Body of pancreas (tissue), 4 donors: ENCODE results near the gene SH2D7. TPM values are rescaled to one million over a fixed set of nuclear protein-coding genes. Genes with fewer than 3 reads are reported as not detected.

ENCODE experiments used
- ATAC-seq: fragments of 150-250 bp; one replicate; pipeline ENCODE4 v1.9.1; 2016
- DNase-seq, 4 donors: peaks; one replicate each; pipeline ENCODE4 v3.0.0-alpha.2; 2019
- H3K27ac ChIP-seq, 4 donors: fragments of 200-600 bp; sonication (generic); 1 replicate in 3 of 4; 2 replicates in 1 of 4; pipeline versions ENCODE4 v1.5.1 to v1.6.1; 2016 to 2019; ENCODE audit warnings: mild to moderate bottlenecking in 1 of 4, mixed read lengths in 1 of 4, moderate library complexity in 1 of 4
- H3K27me3 ChIP-seq, 2 donors: fragments of 200-600 bp; sonication (generic); one replicate each; pipeline ENCODE4 v1.6.0; 2016; ENCODE audit warnings: mild to moderate bottlenecking in 1 of 2
- H3K36me3 ChIP-seq, 2 donors: fragments of 200-600 bp; sonication (generic); replicated peaks in 1 of 2; 2 replicates each; pipeline ENCODE4 v1.5.1; 2016; ENCODE audit warnings: low read depth in 2 of 2; ENCODE audit not compliant: insufficient read depth in 1 of 2
- H3K4me1 ChIP-seq: fragments of 200-600 bp; sonication (generic); one replicate; pipeline ENCODE4 v1.6.0; 2016
- H3K4me3 ChIP-seq, 2 donors: fragments of 200-600 bp; sonication (generic); 1 replicate in 1 of 2; 2 replicates in 1 of 2; pipeline ENCODE4 v1.5.1; 2016 to 2019
- H3K9me3 ChIP-seq, 3 donors: fragments of 200-600 bp; sonication (generic); 1 replicate in 2 of 3; 2 replicates in 1 of 3; pipeline ENCODE4 v1.5.1; 2016
- CTCF ChIP-seq, 7 experiments: fragments of 450-650 bp in 4 of 7; fragments of 200-600 bp in 3 of 7; sonication (generic) in 3 of 7; IDR thresholded peaks; one replicate each; pipeline ENCODE4 v1.5.1; 2016 to 2019; ENCODE audit warnings: antibody characterized with exemption in 7 of 7
- POLR2A ChIP-seq, 3 donors: fragments of 450-650 bp; IDR thresholded peaks; one replicate each; pipeline ENCODE4 v1.6.1; 2016; ENCODE audit warnings: antibody characterized with exemption in 3 of 3, mild to moderate bottlenecking in 2 of 3
- WGBS, 2 donors: methylation state at CpG; one replicate each; pipeline ENCODE4 v1.1.5; 2017; 5-methylcytosine and 5-hydroxymethylcytosine counted together
- intact Hi-C: fragments of 100-400 bp; cut with DNase I; formaldehyde crosslinking; loops from one replicate; pipeline ENCODE4 v1.15.1; 2023
- total RNA-seq, 2 donors: library from RNA; depleted of rRNA; stranded (reverse); fragments of >200 nt; gene quantifications; one replicate each; pipeline ENCODE4 v1.1.0, GENCODE V29; 2016

The SH2D7 gene
- total RNA-seq, 2 donors from 2014 or later = not detected

GRCh38 chr15:78047761-78048627, 44.4 kb upstream of the SH2D7 start:
- no peaks in the 10 kb centered on the region for H3K9me3 ChIP-seq
- H3K27me3 ChIP-seq = no peaks in the 10 kb centered on the region
- DNase-seq (peak in 2 of 4 donors; percentile 28 to 50), ATAC-seq (no peak)
- H3K4me1 ChIP-seq = peaks cover 55% of the 10 kb centered on the region
- no peak overlapping the region for H3K4me3 ChIP-seq
- H3K36me3 ChIP-seq = peaks cover 4 to 5% of the 10 kb centered on the region in 2 donors
- TF ChIP-seq CTCF (IDR thresholded peaks at IDR 0.05) (no peak), POLR2A (IDR thresholded peaks at IDR 0.05) (no peak)
- intact Hi-C loops = no loop called here
- peak overlapping the region in 2 of 4 donors; percentile 41 to 52 for H3K27ac ChIP-seq
- 63 to 71% methylated on average over 8 of the region's 8 CpGs for WGBS, 2 donors

- Histone ChIP-seq H3K9me3 (no peaks in the 10 kb centered on the region), H3K27ac (peak overlapping the region in 1 of 4 donors; percentile 52), H3K4me1 (peaks cover 55% of the 10 kb centered on the region), H3K27me3 (no peaks in the 10 kb centered on the region), H3K4me3 (no peak overlapping the region), H3K36me3 (peaks cover under 1 to 6% of the 10 kb centered on the region in 2 donors)
- intact Hi-C loops = no loop called here
- no peak for TF ChIP-seq POLR2A (IDR thresholded peaks at IDR 0.05)
- no peak for TF ChIP-seq CTCF (IDR thresholded peaks at IDR 0.05)
- 77 to 79% methylated on average over 5 of the region's 5 CpGs for WGBS, 2 donors
- no peak for DNase-seq
- no peak for ATAC-seq
Observed at GRCh38 chr15:78048628-78048920, 43.8 kb upstream of the SH2D7 start.

- TF ChIP-seq CTCF (IDR thresholded peaks at IDR 0.05) (no peak), POLR2A (IDR thresholded peaks at IDR 0.05) (no peak)
- Histone ChIP-seq H3K27me3 (no peaks in the 10 kb centered on the region), H3K9me3 (no peaks in the 10 kb centered on the region), H3K36me3 (peaks cover 0 to 2% of the 10 kb centered on the region in 2 donors), H3K4me3 (no peak overlapping the region), H3K4me1 (peaks cover 56% of the 10 kb centered on the region), H3K27ac (peak overlapping the region in 1 of 4 donors; percentile 33)
- intact Hi-C loops = no loop called here
- no peak for ATAC-seq
- peak in 1 of 4 donors; percentile 25 for DNase-seq
- 68 to 84% methylated on average over 7 of the region's 7 CpGs for WGBS, 2 donors
Observed at GRCh38 chr15:78049691-78050440, 42.5 kb upstream of the SH2D7 start.

GRCh38 chr15:78050441-78050809, 41.9 kb upstream of the SH2D7 start:
- no peaks in the 10 kb centered on the region for H3K27me3 ChIP-seq
- 73 to 77% methylated on average over 1 of the region's 1 CpG for WGBS, 2 donors
- peaks cover 0 to 2% of the 10 kb centered on the region in 2 donors for H3K36me3 ChIP-seq
- ATAC-seq (no peak), DNase-seq (no peak)
- TF ChIP-seq CTCF (IDR thresholded peaks at IDR 0.05) (no peak), POLR2A (IDR thresholded peaks at IDR 0.05) (no peak)
- intact Hi-C loops = no loop called here
- H3K9me3 ChIP-seq = no peaks in the 10 kb centered on the region
- H3K4me1 ChIP-seq = peaks cover 62% of the 10 kb centered on the region
- H3K4me3 ChIP-seq = no peak overlapping the region
- peak overlapping the region in 1 of 4 donors; percentile 33 for H3K27ac ChIP-seq
